Karpas-422 (cell line): ENCODE results near the gene RECQL5. TPM values are rescaled to one million over a fixed set of nuclear protein-coding genes. Genes with fewer than 3 reads are reported as not detected.

Source experiments
- DNase-seq: peaks from one replicate; pipeline ENCODE4 v3.0.0-alpha.2; 2015
- H2AFZ ChIP-seq: fragments of 200-600 bp; sonication (generic); 2 replicates; pipeline ENCODE4 v1.6.1; 2014; ENCODE audit warnings: antibody characterized with exemption, low read length, mixed read lengths
- H3K27ac ChIP-seq: fragments of 200-600 bp; sonication (generic); 2 replicates; pipeline ENCODE4 v1.5.1; 2014; ENCODE audit warnings: mild to moderate bottlenecking, low read length, moderate library complexity
- H3K27me3 ChIP-seq: fragments of 200-600 bp; sonication (generic); 2 replicates; pipeline ENCODE4 v1.6.1; 2014; ENCODE audit warnings: low read length, mixed read lengths
- H3K36me3 ChIP-seq: fragments of 200-600 bp; sonication (generic); 2 replicates; pipeline ENCODE4 v1.6.1; 2014; ENCODE audit warnings: low read length, mixed read lengths; ENCODE audit not compliant: insufficient read depth
- H3K4me1 ChIP-seq: fragments of 200-600 bp; sonication (generic); 2 replicates; pipeline ENCODE4 v1.6.1; 2014; ENCODE audit warnings: mild to moderate bottlenecking, low read length, mixed read lengths
- H3K4me2 ChIP-seq: fragments of 200-600 bp; sonication (generic); 2 replicates; pipeline ENCODE4 v1.6.1; 2014; ENCODE audit warnings: low read length, low read depth, mild to moderate bottlenecking; ENCODE audit not compliant: poor library complexity, severe bottlenecking
- H3K4me3 ChIP-seq: fragments of 200-600 bp; sonication (generic); 2 replicates; pipeline ENCODE4 v1.5.1; 2014; ENCODE audit warnings: mild to moderate bottlenecking, antibody characterized with exemption, low read length, mixed read lengths
- H3K79me2 ChIP-seq: fragments of 200-600 bp; sonication (generic); 2 replicates; pipeline ENCODE4 v1.6.1; 2014; ENCODE audit warnings: mild to moderate bottlenecking, low read length, mixed read lengths
- H3K9ac ChIP-seq: fragments of 200-600 bp; sonication (generic); 2 replicates; pipeline ENCODE4 v1.6.0; 2014; ENCODE audit warnings: low read length
- H3K9me2 ChIP-seq: fragments of 200-600 bp; sonication (generic), shearing (Covaris generic); replicated peaks from 2 replicates; pipeline ENCODE4 v1.6.0; 2014; ENCODE audit warnings: mild to moderate bottlenecking, low read length, moderate library complexity; ENCODE audit not compliant: insufficient read depth
- H3K9me3 ChIP-seq: fragments of 300-700, 200-600 bp; sonication (generic); 2 replicates; pipeline ENCODE4 v1.6.1; 2014; ENCODE audit warnings: low read length, mixed read lengths
- H4K20me1 ChIP-seq: fragments of 200-600 bp; sonication (generic); 2 replicates; pipeline ENCODE4 v1.6.1; 2014; ENCODE audit warnings: mild to moderate bottlenecking, antibody characterized with exemption, low read length, low read depth; ENCODE audit not compliant: insufficient read depth
- total RNA-seq: library from RNA; depleted of rRNA; stranded (reverse); fragments of >200 nt; shearing (Covaris generic); gene quantifications from 2 replicates; pipeline ENCODE4 v1.2.3, GENCODE V29; 2014; ENCODE audit warnings: low replicate concordance

RECQL5 gene
- total RNA-seq, 1 experiment from 2014 or later = 29.4 TPM

DNA sequence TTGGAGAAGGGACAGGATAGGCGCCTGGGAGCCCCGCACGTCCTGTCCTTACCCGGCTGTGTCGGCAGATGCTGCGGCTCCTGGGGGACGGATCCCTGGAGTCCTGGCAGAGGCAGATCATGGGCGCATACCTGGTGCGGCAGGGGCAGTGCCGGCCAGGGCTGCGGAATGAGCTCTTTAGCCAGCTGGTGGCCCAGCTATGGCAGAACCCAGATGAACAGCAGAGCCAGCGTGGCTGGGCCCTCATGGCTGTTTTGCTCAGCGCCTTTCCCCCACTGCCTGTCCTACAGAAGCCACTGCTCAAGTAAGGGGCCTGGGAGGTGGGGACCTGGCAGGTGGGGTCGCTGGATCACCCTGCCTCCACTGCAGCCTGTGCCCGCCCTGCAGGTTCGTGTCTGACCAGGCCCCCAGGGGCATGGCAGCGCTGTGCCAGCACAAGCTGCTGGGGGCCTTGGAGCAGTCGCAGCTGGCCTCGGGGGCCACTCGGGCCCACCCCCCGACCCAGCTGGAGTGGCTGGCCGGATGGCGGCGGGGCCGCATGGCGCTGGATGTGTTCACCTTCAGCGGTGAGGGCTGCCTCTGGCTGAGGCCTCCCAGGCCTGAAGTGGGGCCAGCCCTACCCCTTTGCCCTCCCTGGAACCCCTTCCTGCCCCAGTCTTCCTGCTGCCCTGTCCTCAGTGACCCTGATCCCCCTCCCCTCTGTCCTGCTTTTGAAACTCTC, 53.9 kb downstream of the RECQL5 start:
- Histone ChIP-seq H3K9ac (no peak overlapping the region), H3K27me3 (no peaks in the 10 kb centered on the region), H3K27ac (no peak overlapping the region), H3K9me3 (no peaks in the 10 kb centered on the region), H4K20me1 (no peaks in the 10 kb centered on the region), H3K4me3 (no peak overlapping the region), H3K4me1 (no peaks in the 10 kb centered on the region; the same call in 1 of the 2 replicates), H3K79me2 (no peaks in the 10 kb centered on the region), H2AFZ (no peak overlapping the region), H3K36me3 (no peaks in the 10 kb centered on the region), H3K4me2 (no peak overlapping the region), H3K9me2 (no peaks in the 10 kb centered on the region)
- no peak for DNase-seq

DNA sequence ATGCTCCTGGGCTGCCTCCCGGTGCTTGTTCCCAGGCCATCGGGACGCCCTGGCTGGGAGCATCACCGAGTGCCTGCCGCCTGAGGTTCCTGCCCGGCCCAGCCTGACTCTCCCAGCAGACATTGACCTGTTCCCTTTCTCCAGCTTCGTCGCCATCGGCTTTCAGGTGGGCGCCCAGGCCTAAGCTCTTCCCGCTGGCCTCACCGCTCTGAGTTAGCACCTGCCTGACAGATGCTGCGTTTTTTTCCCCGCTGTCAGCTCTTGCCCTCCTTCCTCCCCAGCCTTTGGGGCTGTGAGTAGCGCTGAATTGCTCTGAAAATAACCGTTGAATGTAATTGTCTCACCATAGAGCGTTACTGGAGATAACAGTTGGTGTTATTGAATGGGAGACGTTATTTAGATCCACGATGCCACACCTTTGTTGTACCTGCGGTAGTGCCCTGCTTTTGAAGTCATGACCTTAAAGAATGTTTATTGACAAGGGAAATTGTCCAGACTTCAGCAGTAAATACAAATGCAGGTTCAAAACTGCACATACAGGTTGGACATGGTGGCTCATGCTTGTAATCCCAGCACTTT, 55.0 kb downstream of the RECQL5 start:
- H3K9ac ChIP-seq = no peak overlapping the region
- H3K27me3 ChIP-seq = no peaks in the 10 kb centered on the region
- no peaks in the 10 kb centered on the region for H3K79me2 ChIP-seq
- H3K27ac ChIP-seq = no peak overlapping the region
- no peak overlapping the region for H3K4me2 ChIP-seq
- no peaks in the 10 kb centered on the region for H3K36me3 ChIP-seq
- H3K4me1 ChIP-seq = no peaks in the 10 kb centered on the region; the same call in 1 of the 2 replicates
- no peaks in the 10 kb centered on the region for H3K9me2 ChIP-seq
- H3K4me3 ChIP-seq = no peak overlapping the region
- H3K9me3 ChIP-seq = no peaks in the 10 kb centered on the region
- no peak for DNase-seq
- H2AFZ ChIP-seq = no peak overlapping the region
- H4K20me1 ChIP-seq = no peaks in the 10 kb centered on the region

- H3K36me3 ChIP-seq = no peaks in the 10 kb centered on the region
- no peaks in the 10 kb centered on the region for H3K9me3 ChIP-seq
- DNase-seq = no peak
- no peak overlapping the region for H3K4me2 ChIP-seq
- no peaks in the 10 kb centered on the region; the same call in 1 of the 2 replicates for H3K4me1 ChIP-seq
- no peaks in the 10 kb centered on the region for H3K79me2 ChIP-seq
- H3K27ac ChIP-seq = no peak overlapping the region
- no peak overlapping the region for H3K9ac ChIP-seq
- no peak overlapping the region for H3K4me3 ChIP-seq
- no peaks in the 10 kb centered on the region for H3K9me2 ChIP-seq
- H4K20me1 ChIP-seq = no peaks in the 10 kb centered on the region
- no peaks in the 10 kb centered on the region for H3K27me3 ChIP-seq
- H2AFZ ChIP-seq = no peak overlapping the region
Measured at GRCh38 chr17:75610103-75610984, 56.6 kb downstream of the RECQL5 start.

DNA sequence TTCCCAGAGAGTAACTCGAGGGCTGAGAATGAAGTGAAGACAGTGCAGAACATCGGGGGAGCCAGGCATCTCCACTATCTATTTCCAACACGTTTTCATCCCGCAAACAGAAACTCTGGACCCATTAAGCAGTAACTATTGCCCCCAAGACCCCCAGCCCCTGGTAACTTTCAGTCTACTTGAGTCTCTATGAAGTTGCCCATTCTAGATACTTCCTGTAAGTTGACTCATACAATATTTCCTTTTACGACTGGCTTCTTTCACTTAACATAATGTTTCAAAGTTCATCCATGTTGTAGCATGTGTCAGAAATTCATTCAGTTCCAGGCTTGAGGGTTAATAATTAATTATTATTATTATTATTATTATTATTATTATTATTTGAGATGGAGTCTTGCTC, 59.9 kb downstream of the RECQL5 start:
- no peak overlapping the region for H2AFZ ChIP-seq
- H3K4me2 ChIP-seq = no peak overlapping the region
- no peak overlapping the region for H3K4me3 ChIP-seq
- H4K20me1 ChIP-seq = no peaks in the 10 kb centered on the region
- no peaks in the 10 kb centered on the region for H3K9me2 ChIP-seq
- H3K36me3 ChIP-seq = no peaks in the 10 kb centered on the region
- H3K4me1 ChIP-seq = no peaks in the 10 kb centered on the region; the same call in 1 of the 2 replicates
- no peak overlapping the region for H3K27ac ChIP-seq
- DNase-seq = no peak
- H3K79me2 ChIP-seq = no peaks in the 10 kb centered on the region
- H3K27me3 ChIP-seq = no peaks in the 10 kb centered on the region
- H3K9ac ChIP-seq = no peak overlapping the region
- H3K9me3 ChIP-seq = no peaks in the 10 kb centered on the region

DNA sequence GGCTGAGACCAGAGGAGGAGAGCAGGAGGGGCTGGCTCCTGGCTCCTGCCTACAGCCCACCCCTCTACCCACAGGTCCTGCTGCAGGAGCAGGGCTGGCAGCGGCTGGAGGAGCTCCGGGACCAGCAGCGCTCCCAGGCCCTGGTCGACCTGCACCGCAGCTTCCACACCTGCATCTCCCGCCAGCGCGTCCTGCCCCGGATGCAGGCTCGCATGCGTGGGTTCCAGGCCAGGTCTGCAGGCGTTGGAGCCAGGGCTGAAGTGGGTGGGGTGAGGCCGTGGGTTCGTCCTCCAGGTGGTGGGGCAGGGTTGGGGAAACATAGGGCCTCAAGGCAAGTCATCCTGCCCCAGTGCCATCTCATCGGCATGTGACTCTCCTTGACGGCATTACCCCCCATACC, 61.2 kb downstream of the RECQL5 start:
- no peak overlapping the region for H2AFZ ChIP-seq
- no peaks in the 10 kb centered on the region for H3K9me3 ChIP-seq
- H3K27ac ChIP-seq = no peak overlapping the region
- no peaks in the 10 kb centered on the region for H3K36me3 ChIP-seq
- no peak overlapping the region for H3K4me2 ChIP-seq
- H3K4me3 ChIP-seq = no peak overlapping the region
- H3K4me1 ChIP-seq = no peaks in the 10 kb centered on the region; the same call in 1 of the 2 replicates
- H3K79me2 ChIP-seq = no peaks in the 10 kb centered on the region
- no peaks in the 10 kb centered on the region for H3K9me2 ChIP-seq
- H4K20me1 ChIP-seq = no peaks in the 10 kb centered on the region
- DNase-seq = no peak
- no peak overlapping the region for H3K9ac ChIP-seq
- H3K27me3 ChIP-seq = no peaks in the 10 kb centered on the region

DNA sequence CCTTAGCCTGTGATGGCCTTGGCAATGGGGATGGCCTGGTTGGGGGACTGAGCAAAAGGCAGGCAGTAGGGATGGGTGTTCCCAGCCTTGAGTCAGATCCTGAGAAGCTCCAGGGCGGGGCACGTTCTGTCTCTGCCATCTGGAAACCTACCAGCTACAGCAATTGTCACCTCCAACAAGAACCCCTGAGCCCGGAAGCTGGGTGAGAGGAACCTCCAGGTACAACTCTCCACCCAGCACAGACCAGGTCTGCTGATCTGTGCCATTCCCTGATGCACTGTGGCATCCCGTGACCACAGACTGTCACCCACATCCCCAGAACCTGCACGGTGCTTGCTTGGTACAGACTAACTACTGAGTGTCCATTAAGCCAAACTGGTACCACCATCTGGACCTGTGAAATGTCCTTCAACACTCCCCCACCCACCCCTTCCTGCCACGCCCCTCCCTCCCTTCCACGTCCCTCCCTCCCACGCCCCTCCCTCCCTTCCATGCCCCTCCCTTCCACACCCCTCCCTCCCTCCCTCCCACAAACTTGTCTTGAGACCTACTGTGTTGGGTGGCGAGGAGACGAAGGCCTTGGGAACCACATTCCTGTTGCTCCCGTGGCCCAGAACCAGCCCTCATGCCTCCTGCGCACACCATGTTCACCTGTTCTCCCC, 62.8 kb downstream of the RECQL5 start:
- no peaks in the 10 kb centered on the region for H3K9me3 ChIP-seq
- no peaks in the 10 kb centered on the region for H4K20me1 ChIP-seq
- no peak overlapping the region for H3K4me3 ChIP-seq
- H3K4me2 ChIP-seq = no peak overlapping the region
- H3K9me2 ChIP-seq = no peaks in the 10 kb centered on the region
- no peak overlapping the region for H3K9ac ChIP-seq
- DNase-seq = no peak
- H2AFZ ChIP-seq = no peak overlapping the region
- no peaks in the 10 kb centered on the region for H3K27me3 ChIP-seq
- no peaks in the 10 kb centered on the region for H3K36me3 ChIP-seq
- H3K27ac ChIP-seq = no peak overlapping the region
- H3K79me2 ChIP-seq = no peaks in the 10 kb centered on the region
- H3K4me1 ChIP-seq = no peaks in the 10 kb centered on the region

DNA sequence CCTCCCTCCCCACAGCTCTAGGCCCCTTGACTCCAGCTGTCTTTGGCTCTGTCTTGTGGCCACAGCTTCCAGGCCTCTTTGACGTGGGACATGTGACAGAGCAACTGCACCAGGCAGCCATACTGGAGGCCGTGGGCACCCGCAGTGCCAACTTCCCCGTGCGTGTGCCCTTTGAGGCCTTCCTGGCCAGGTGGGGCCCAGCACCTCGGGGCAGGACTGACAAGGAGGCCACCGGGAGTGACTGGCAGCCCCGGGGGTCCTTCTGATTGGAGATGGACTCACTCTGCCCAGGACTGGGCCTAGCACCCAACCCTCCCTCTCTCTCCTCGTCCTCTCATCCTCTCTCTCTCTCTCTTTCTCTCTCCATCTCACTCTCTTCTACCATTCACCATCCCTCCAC, 63.8 kb downstream of the RECQL5 start:
- Histone ChIP-seq H3K4me3 (no peak overlapping the region), H3K4me2 (no peak overlapping the region), H3K9me2 (no peaks in the 10 kb centered on the region), H3K27ac (no peak overlapping the region), H3K9me3 (no peaks in the 10 kb centered on the region), H4K20me1 (no peaks in the 10 kb centered on the region), H3K9ac (no peak overlapping the region), H3K27me3 (no peaks in the 10 kb centered on the region), H3K36me3 (no peaks in the 10 kb centered on the region), H2AFZ (no peak overlapping the region), H3K79me2 (no peaks in the 10 kb centered on the region), H3K4me1 (no peaks in the 10 kb centered on the region)
- DNase-seq = no peak

DNA sequence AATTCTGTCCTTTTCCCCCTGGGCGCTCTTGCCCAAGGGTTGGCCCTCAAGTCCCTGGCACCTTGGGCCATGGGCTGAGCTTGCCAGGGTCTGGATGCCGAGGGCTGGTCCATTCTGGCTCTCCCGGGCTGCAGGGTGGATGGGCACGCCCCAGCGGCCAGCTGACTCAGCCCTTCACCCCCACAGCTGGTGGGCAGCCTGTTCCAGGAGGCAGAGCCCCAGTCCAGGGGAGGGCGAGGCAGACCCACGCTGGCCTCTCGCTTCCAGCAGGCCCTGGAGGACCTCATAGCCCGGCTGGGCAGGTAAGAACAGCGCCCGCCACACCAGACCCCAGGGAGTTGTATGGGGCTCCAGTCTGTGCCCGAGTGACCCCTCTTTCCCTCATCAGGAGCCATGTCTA, 64.3 kb downstream of the RECQL5 start:
- Histone ChIP-seq H3K9me3 (no peaks in the 10 kb centered on the region), H4K20me1 (no peaks in the 10 kb centered on the region), H3K4me3 (no peak overlapping the region), H3K4me1 (no peaks in the 10 kb centered on the region), H3K9ac (no peak overlapping the region), H3K4me2 (no peak overlapping the region), H3K36me3 (no peaks in the 10 kb centered on the region), H3K9me2 (no peaks in the 10 kb centered on the region), H2AFZ (no peak overlapping the region), H3K27ac (no peak overlapping the region), H3K79me2 (no peaks in the 10 kb centered on the region), H3K27me3 (no peaks in the 10 kb centered on the region)
- DNase-seq = no peak
